Loucy (cell line): Measurements from ENCODE around the gene TJP2.

Experiments
- CTCF ChIP-seq: fragments of 200-600 bp; sonication (generic); conservative IDR thresholded peaks from 2 replicates; pipeline ENCODE4 v1.5.1; 2014; ENCODE audit warnings: mild to moderate bottlenecking, antibody characterized with exemption, low read length
- EZH2phosphoT487 ChIP-seq: fragments of 200-600 bp; IDR thresholded peaks from 2 replicates; pipeline ENCODE4 v1.6.1; 2018; ENCODE audit warnings: antibody characterized with exemption, mild to moderate bottlenecking, moderate library complexity, borderline replicate concordance

- TF ChIP-seq CTCF (no peak), EZH2phosphoT487 (no peak)
Measured at GRCh38 chr9:69188975-69189374, 14.9 kb downstream of the TJP2 start.
